PC-3 (cell line): ENCODE measurements around the gene DLEC1. TPM values are rescaled to one million over a fixed set of nuclear protein-coding genes. Genes with fewer than 3 reads are reported as not detected.
A peak's percentile ranks its signal among the peaks of the same experiment; 100 is the strongest.

Experiments used
- ATAC-seq: fragments of 200-7000 bp; cut with Tn5 transposase; 2 replicates; pipeline ENCODE4 v1.9.1; 2020; ENCODE audit warnings: mild to moderate bottlenecking, moderate library complexity
- BruUV-seq: library from RNA; stranded (reverse); fragments of 400-500 nt; replicated peaks from 2 replicates; lab custom pipeline; 2021; lab: Mats Ljungman, UMichigan
- CTCF ChIA-PET: fragments of 300-600 bp; sonication (Branson Sonifier 250); formaldehyde crosslinking; loops from one replicate; lab custom pipeline; 2022; ENCODE audit warnings: antibody characterized with exemption; lab: Charles Lee
- POLR2A ChIA-PET: fragments of 300-600 bp; sonication (Branson Sonifier 250); formaldehyde crosslinking; loops from one replicate; lab custom pipeline; 2022; ENCODE audit warnings: antibody characterized with exemption; ENCODE audit not compliant: unreplicated experiment; lab: Charles Lee
- DNase-seq: peaks from one replicate; pipeline ENCODE4 v3.0.0-alpha.2; 2015
- H2AFZ ChIP-seq: fragments of 300-600 bp; sonication (generic); 2 replicates; pipeline ENCODE4 v1.6.0; 2016; ENCODE audit warnings: antibody characterized with exemption, low read length
- H3F3A ChIP-seq: fragments of 300-600 bp; sonication (generic); one replicate; pipeline ENCODE4 v1.6.0; 2017; ENCODE audit warnings: antibody characterized with exemption, low read length, control low read depth, mild to moderate bottlenecking; ENCODE audit not compliant: unreplicated experiment
- H3K27ac ChIP-seq: fragments of 300-600 bp; sonication (generic); 2 replicates; pipeline ENCODE4 v1.5.1; 2016; ENCODE audit warnings: mild to moderate bottlenecking, low read length
- H3K27me3 ChIP-seq: fragments of 300-600 bp; sonication (generic); 2 replicates; pipeline ENCODE4 v1.6.1; 2016; ENCODE audit warnings: low read length, mixed read lengths
- H3K36me3 ChIP-seq: fragments of 300-600 bp; sonication (generic); 2 replicates; pipeline ENCODE4 v1.6.1; 2016; ENCODE audit warnings: low read depth, mixed run types, low read length, mixed read lengths
- H3K4me1 ChIP-seq: fragments of 300-600 bp; sonication (generic); 2 replicates; pipeline ENCODE4 v1.5.1; 2016; ENCODE audit warnings: low read length; ENCODE audit not compliant: insufficient read depth
- H3K4me2 ChIP-seq: fragments of 300-600 bp; sonication (generic); 2 replicates; pipeline ENCODE4 v1.6.0; 2016; ENCODE audit warnings: low read length
- H3K4me3 ChIP-seq: fragments of 300-600 bp; sonication (generic); 2 replicates; pipeline ENCODE4 v1.5.1; 2016; ENCODE audit warnings: mild to moderate bottlenecking, low read length, mixed read lengths
- H3K79me2 ChIP-seq: fragments of 300-600 bp; sonication (generic); 2 replicates; pipeline ENCODE4 v1.6.1; 2017; ENCODE audit warnings: low read length, mixed read lengths
- H3K9ac ChIP-seq: fragments of 300-600 bp; sonication (generic); 2 replicates; pipeline ENCODE4 v1.6.0; 2016; ENCODE audit warnings: mild to moderate bottlenecking, low read length
- H3K9me2 ChIP-seq: fragments of 300-600 bp; sonication (generic); replicated peaks from 2 replicates; pipeline ENCODE4 v1.6.1; 2016; ENCODE audit warnings: mixed run types, low read length, mixed read lengths
- H3K9me3 ChIP-seq: fragments of 300-600 bp; sonication (generic); 2 replicates; pipeline ENCODE4 v1.6.1; 2016; ENCODE audit warnings: low read length, mixed read lengths
- H4K20me1 ChIP-seq: fragments of 300-600 bp; sonication (generic); 2 replicates; pipeline ENCODE4 v1.6.1; 2016; ENCODE audit warnings: low read length, mixed read lengths
- EZH2 ChIP-seq: fragments of 300-600 bp; sonication (generic); IDR thresholded peaks from one replicate; pipeline ENCODE4 v1.6.1; 2017; ENCODE audit warnings: antibody characterized with exemption, mild to moderate bottlenecking, low read length; ENCODE audit not compliant: unreplicated experiment
- EZH2phosphoT487 ChIP-seq: fragments of 300-600 bp; sonication (generic); IDR thresholded peaks from 2 replicates; pipeline ENCODE4 v1.6.1; 2018; ENCODE audit warnings: mild to moderate bottlenecking, antibody characterized with exemption, low read length, borderline replicate concordance
- intact Hi-C: fragments of 100-400 bp; cut with micrococcal nuclease; formaldehyde crosslinking; loops from 2 replicates; pipeline ENCODE4 v1.9.0; 2023
- total RNA-seq: library from RNA; depleted of rRNA; stranded (reverse); fragments of >200 nt; gene quantifications from 2 replicates; pipeline ENCODE4 v1.2.3, GENCODE V29; 2014
- TF ChIP-seq, protein P1 (sequence below): fragments of 300-600 bp; sonication (generic); conservative IDR thresholded peaks from 2 replicates; pipeline ENCODE4 v1.5.1; 2017; ENCODE audit warnings: antibody characterized with exemption, low read depth, mild to moderate bottlenecking, low read length

The DLEC1 gene
- total RNA-seq, 1 experiment from 2014 or later: not detected

DNA sequence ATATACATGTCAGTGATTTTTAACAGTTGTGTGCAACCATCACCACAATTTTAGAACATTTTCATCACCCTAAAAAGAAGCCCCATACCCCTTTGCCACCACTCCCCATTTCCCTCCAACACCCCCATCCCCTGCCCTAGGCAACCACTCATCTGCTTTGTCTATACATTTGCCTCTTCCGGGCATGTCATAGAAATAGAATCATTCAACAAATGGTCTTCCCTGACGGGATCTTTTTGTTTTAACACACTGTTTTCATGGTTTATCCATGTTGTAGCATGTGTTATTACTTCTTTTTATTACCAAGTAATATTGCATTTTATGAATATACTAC, 44.4 kb upstream of the DLEC1 start:
- Histone ChIP-seq H3K9me3 (no peaks in the 10 kb centered on the region), H3K9me2 (no peaks in the 10 kb centered on the region), H3K36me3 (no peaks in the 10 kb centered on the region), H3K27ac (no peak overlapping the region), H4K20me1 (no peaks in the 10 kb centered on the region), H3K27me3 (no peaks in the 10 kb centered on the region), H3F3A (no peaks in the 10 kb centered on the region), H3K4me3 (no peak overlapping the region), H3K79me2 (no peaks in the 10 kb centered on the region), H3K9ac (no peak overlapping the region), H2AFZ (no peak overlapping the region), H3K4me1 (peaks cover 32% of the 10 kb centered on the region), H3K4me2 (no peak overlapping the region)
- ATAC-seq: no peak
- CTCF ChIA-PET: no interaction called here
- intact Hi-C loops: no loop called here
- no peak for TF ChIP-seq EZH2phosphoT487
- TF ChIP-seq, protein P1, sequence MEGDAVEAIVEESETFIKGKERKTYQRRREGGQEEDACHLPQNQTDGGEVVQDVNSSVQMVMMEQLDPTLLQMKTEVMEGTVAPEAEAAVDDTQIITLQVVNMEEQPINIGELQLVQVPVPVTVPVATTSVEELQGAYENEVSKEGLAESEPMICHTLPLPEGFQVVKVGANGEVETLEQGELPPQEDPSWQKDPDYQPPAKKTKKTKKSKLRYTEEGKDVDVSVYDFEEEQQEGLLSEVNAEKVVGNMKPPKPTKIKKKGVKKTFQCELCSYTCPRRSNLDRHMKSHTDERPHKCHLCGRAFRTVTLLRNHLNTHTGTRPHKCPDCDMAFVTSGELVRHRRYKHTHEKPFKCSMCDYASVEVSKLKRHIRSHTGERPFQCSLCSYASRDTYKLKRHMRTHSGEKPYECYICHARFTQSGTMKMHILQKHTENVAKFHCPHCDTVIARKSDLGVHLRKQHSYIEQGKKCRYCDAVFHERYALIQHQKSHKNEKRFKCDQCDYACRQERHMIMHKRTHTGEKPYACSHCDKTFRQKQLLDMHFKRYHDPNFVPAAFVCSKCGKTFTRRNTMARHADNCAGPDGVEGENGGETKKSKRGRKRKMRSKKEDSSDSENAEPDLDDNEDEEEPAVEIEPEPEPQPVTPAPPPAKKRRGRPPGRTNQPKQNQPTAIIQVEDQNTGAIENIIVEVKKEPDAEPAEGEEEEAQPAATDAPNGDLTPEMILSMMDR: no peak
- DNase-seq: no peak
- no TSS peak for BruUV-seq
- POLR2A ChIA-PET: no interaction called here

DNA sequence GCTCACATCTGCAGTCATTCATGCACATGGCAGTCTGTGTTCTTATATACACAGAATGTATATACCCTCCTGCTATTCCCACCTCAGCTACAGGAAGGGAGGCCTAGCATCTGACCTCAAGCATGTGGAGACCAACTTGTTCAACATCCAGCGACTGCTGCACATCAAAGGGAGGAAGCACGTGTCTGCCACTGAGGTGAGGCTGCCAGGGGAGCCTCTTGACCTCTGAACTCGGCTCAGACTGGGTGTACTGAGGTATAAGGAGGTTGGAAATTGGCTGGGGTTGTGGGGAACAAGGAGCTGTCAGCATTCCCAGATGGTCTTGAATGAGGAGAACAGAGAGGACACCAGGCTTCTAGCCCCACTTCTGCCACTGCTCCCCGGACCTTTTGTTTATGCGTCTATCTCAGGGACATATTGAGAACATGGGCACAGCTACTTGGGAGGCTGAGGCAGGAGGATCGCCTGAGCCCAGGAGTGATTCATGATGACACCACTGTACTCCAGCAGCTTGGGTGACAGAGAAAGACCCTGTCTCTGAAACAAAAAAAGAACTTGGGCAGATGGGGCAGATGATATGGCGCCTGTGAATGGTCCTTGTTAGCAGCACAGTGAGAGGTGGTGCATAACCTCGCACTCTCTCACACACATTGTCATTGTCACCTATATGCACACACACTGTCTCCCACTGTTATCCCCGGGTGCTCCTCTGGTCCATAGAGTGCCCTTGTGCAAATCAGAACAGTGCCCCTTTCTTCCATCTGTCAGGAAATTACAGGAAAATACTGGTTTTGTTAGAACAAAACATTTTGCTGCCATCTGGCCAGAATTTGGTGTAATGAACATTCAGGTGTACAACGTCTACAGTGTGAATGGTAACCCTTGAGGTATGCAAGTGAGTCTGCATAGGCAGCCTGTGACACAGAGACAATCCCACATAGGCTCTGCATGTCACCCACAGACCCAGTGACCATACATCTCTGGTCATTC, 43.1 kb upstream of the DLEC1 start:
- Histone ChIP-seq H3K9ac (no peak overlapping the region), H3K27ac (no peak overlapping the region), H3K9me2 (no peaks in the 10 kb centered on the region), H3K4me3 (no peak overlapping the region), H3K9me3 (no peaks in the 10 kb centered on the region), H3K4me1 (peaks cover 23% of the 10 kb centered on the region), H3K36me3 (no peaks in the 10 kb centered on the region), H3F3A (no peaks in the 10 kb centered on the region), H2AFZ (no peak overlapping the region), H3K4me2 (no peak overlapping the region), H3K27me3 (no peaks in the 10 kb centered on the region), H4K20me1 (no peaks in the 10 kb centered on the region), H3K79me2 (no peaks in the 10 kb centered on the region)
- CTCF ChIA-PET: interaction anchor here (0.6 to 1.1 kb wide), 6 partner anchors 9 to 141 kb away, joined by 3 to 35 read pairs (median 4); no protein-coding TSS in a partner anchor
- peak; percentile 30 for DNase-seq
- no peak; the same call in 1 of the 2 replicates for ATAC-seq
- BruUV-seq: no TSS peak
- intact Hi-C loops: loop anchor here (1.0 kb wide), 2 partner anchors 22 to 141 kb away; no protein-coding TSS in a partner anchor
- POLR2A ChIA-PET: no interaction called here
- TF ChIP-seq, protein P1: no peak
- no peak for TF ChIP-seq EZH2
- no peak for TF ChIP-seq EZH2phosphoT487
